Measurements from ENCODE around the gene MEIS1.

DNA sequence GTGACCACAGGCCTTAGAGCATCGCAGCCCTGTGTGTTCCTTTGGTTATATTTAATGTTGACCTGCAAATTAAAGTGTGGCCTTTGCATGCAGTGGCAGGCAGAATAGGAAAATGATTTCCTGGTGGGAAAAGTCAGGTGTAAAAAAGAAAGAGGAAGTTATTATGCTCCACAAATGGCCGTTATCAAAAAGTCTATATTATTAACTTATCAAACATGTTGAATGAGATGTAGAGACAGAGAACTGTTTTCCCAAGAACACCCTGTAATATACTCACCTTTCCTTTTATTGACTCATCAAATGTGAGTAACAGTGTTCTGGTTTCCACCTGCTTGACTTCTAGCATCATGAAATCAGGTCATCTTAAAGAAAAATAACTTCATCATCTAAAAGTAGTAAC, 35.3 kb downstream of the MEIS1 start:
- TF ChIP-seq, protein P1, sequence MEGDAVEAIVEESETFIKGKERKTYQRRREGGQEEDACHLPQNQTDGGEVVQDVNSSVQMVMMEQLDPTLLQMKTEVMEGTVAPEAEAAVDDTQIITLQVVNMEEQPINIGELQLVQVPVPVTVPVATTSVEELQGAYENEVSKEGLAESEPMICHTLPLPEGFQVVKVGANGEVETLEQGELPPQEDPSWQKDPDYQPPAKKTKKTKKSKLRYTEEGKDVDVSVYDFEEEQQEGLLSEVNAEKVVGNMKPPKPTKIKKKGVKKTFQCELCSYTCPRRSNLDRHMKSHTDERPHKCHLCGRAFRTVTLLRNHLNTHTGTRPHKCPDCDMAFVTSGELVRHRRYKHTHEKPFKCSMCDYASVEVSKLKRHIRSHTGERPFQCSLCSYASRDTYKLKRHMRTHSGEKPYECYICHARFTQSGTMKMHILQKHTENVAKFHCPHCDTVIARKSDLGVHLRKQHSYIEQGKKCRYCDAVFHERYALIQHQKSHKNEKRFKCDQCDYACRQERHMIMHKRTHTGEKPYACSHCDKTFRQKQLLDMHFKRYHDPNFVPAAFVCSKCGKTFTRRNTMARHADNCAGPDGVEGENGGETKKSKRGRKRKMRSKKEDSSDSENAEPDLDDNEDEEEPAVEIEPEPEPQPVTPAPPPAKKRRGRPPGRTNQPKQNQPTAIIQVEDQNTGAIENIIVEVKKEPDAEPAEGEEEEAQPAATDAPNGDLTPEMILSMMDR (IDR thresholded peaks at IDR 0.05) = no peak
- no peak for TF ChIP-seq POLR2A (IDR thresholded peaks at IDR 0.05)
